Hematopoietic multipotent progenitor cell treated with erythropoietin and hydrocortisone succinate and interleukin-3 and kit ligand, for 6 days (in vitro differentiated cells): ENCODE data around the gene CISH.

ENCODE experiments used
- DNase-seq: peaks from one replicate; pipeline ENCODE4 v3.0.0-alpha.2; 2015

Gene CISH

GRCh38 chr3:50612234-50612882, 784 bp upstream of the CISH start:
- DNase-seq = peak; percentile 89

- no peak for DNase-seq
These were observed 546 bp downstream of the CISH start for GRCh38 chr3:50610992-50611463.

GRCh38 chr3:50610181-50610971, 1.2 kb downstream of the CISH start:
- peak; percentile 87 for DNase-seq

DNA sequence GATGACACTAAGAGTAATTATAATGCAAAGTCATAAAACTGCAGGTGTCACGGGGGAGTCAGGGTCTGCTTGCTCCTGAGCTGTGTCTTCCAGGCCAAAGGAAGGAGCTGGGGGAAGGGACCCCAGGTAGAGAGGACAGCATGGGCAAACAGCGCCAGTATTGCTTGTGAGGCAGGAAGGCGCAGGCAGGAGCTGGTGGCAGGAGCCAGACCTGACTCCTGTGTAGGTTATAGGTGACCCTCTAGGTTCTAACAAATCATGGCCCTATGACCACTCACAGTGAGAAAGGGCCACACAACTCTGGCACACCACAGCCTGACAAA, 1.9 kb downstream of the CISH start:
- no peak for DNase-seq

- no peak for DNase-seq
These were observed 2.4 kb downstream of the CISH start for GRCh38 chr3:50609071-50609762.

- no peak for DNase-seq
These were observed 3.3 kb downstream of the CISH start for GRCh38 chr3:50608278-50608677.

DNA sequence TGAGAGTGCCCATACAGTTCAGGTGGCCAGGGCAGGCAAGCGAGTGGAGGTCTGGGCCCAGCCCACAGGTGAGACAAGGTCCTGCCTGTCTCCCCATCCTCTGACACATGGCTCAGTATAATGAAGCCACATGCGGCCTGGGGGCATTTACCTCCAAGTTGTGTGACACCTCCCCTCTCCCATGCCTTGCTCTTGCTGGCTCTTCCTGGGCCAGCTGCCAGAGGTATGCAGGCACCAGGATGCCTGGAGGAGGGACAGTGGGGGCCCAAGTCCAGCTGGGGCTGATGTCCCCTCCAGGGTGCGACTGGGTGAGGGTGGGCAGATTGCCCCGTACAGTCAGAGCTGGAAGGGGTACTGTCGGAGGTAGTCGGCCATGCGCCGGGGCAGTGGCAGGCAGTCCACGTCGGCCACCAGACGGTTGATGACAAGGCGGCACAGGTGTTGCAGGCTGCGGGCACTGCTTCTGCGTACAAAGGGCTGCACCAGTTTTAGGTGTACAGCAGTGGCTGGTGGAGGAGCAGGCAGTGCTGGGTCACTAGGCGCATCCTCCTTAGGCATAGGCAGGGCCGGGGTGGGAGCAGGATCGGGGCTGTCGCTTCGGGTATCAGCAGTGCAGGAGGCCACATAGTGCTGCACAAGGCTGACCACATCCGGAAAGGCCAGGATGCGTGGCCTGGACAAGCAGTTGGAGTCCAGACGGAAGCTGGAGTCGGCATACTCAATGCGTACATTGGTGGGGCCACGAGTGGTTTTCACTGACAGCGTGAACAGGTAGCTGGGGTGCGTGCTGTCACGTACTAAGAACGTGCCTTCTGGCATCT, 4.1 kb downstream of the CISH start:
- DNase-seq = no peak

DNA sequence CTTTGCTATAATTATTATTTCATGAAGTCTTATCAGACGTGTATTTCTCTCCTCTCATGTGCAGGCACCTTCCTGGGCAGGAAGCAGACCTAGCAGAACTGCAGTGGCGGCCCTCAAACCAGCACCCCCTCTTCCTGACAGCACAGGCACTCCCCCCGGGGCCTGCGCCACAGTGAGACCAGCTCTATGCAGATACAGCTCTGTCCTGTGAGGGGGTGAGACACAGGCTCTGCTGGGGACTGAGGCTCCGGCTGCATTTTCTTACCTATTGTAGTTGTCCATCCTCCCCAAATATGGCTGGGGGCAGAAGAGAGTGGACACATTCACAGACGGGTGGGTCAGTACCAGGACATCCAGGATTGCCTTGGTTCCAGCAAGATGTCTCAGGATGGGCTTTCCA, 5.0 kb downstream of the CISH start:
- no peak for DNase-seq

DNA sequence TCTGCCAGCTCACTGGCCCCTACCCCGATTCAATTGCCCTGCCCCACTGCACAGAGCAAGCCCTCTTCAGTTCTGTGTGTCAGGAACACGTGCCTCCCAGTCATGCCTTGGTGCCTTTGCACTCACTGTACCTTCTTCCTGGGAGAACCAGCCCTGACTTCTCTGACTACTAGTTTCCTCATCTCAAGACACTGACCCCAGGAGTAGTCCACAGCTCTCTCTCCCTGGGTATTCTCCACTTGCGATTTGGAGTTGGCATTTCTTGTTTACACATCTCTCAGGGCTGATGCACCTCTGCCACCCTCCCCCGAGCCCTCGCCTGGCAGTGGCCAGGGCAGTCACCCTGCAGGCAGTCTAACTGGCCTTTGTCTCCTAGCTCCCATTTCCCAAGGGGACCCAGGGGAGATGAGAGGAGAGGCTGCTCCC, 5.7 kb downstream of the CISH start:
- peak; percentile 44 for DNase-seq

DNA sequence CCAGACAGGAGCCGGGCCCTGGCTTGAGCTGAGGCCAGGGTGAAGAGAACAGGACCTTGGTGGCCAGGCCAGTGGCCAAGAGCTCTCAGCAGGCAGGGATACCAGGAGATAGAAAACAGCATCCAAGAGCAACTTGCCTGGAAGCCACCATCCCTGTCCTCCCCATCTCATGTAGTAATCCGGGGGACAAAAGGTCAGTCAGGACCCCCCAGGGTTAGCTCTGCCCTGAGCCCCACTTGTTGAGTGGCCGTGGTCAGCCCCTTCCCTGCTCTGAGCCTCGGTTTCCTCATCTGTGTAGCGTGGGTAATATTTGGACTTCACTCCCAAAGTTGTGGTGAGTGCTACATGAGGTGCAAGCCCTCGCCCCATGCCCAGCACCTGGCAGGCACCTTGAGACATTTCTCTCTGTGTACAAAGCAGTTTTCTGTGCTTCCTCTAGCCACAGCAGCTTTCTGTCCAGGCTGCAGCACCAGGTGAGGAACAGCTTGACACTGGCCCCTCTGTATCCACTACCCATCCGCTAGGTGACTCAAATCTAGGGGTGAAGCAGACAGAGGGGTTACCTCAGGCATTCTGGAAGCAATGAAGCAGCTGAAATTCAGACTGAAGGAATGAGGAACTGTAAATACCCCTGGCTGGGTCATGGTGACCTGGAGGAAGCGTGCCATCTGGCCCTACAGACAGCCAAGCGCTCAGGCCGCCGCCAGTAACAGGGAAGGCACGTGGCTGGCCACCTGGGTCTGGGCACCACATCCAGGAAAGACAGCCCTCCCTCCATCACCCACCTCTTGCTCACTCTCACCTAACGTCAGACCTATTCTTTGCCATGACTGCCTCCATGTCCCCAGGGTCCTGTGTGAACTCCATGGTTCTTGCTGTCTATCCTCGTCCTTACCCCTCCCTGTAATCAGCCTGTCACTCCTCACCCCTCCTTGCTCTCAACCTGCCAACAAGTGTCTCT, 6.7 kb downstream of the CISH start:
- DNase-seq = peak; percentile 57

GRCh38 chr3:50604110-50604621, 7.4 kb downstream of the CISH start:
- DNase-seq = no peak

DNA sequence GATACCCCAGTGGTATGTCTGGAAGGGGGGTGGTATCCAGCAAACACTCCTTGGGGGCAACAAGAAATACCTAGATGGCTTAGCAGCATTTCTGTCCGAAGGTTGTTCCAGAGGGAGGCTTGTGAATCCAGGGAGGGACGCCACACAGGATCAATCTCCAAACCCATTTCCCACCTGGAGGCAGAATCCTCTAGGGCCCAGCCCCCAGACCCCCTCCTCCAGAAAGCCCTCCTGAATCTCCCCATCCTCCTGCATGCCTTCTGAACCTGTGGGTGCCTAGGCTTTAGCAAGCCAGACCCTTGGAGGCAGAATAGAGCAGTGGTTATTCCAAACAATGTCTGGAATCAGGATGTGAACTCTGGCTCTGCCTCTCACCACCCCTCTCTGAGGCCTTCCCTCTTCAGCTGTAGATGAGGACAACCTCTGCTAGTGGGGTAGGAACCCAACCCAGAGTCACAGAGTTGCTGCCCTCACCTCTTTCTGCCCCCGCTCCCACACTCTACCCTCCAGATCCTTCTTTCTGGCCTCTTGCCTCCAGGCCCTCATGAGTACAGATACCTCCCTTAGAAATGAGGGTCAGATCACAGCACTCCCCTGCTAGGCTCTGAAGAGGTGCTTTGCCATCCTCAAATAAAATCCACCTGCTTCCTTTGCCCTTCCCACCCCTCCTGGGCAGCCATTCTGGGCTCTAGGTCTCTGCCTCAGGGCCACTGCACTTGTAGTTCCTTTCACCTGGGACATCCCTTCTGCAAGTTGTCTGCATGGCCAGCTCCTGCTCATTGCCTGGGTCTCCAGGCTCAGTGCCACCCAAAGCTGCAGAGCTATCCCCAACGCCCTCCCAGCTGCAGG, 8.1 kb downstream of the CISH start:
- no peak for DNase-seq

GRCh38 chr3:50602595-50603191, 8.9 kb downstream of the CISH start:
- no peak for DNase-seq

DNA sequence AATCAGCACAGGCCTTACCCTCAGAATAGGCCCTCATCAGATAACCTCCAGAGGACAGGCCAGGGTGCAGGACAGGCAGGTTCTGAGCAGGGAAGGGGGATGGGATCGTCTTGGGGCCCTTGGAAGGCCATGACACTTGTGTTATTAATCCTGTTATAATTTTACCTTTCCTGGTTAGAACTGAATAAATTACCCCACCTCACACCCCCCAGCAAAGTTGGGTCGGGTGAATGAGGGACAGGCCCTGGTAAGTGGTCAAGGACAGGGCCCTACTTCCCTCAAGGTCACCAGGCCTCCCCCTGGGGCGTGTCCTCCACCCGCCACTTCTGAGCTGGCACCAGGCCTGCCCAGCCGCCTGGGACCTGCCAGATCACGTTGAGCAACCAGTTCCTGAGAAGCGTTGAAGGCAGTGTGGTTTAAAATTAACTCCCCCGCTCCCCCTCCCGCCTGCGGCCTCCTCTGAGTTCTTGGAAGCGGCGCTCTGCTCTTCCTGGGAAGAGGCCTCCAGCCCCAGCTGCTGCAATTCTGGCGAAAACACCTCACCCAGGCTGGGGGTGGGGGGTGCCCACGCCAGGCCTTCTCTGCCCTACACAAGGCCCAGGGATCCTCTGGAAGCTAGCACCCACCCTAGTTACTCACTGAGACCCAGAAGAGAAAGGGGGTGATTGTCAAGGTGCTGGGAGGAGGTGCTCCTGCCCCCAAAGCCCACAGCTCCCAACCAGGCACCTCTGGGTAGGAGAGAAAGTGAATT, 10.6 kb downstream of the CISH start:
- DNase-seq = peak; percentile 98

- peak; percentile 72 for DNase-seq
These were observed 11.3 kb downstream of the CISH start for GRCh38 chr3:50600141-50600753.

- DNase-seq = no peak
These were observed 11.9 kb downstream of the CISH start for GRCh38 chr3:50599716-50600118.

DNA sequence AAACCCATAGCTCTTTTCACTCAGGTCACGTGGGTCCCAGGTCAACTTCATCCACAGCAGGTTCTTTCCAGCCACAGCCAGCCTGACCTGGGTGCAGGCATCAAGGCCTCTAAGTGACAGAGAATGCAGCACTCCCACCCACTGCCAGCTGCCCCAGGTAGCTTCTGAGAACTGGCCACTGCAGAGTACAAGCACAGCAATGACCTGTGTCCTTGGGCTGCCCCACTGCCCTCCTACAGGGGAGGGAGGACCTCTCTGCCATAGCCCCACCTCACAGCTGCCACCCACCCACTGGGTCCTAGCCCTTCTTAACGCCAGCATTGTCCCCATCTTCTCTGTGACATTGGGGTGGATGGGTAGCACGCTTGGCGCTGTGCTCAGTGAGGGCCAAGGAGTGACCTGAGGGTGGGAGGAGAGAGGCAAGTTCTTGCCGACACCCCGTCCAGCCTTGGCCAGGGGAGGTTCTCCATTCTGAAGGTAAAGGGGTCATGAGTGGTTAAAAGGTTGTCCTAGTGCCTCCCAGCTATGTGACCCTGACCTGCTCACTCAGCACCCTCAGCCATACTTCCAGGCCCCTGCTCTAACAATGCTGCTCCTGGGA, 12.4 kb downstream of the CISH start:
- no peak for DNase-seq

DNA sequence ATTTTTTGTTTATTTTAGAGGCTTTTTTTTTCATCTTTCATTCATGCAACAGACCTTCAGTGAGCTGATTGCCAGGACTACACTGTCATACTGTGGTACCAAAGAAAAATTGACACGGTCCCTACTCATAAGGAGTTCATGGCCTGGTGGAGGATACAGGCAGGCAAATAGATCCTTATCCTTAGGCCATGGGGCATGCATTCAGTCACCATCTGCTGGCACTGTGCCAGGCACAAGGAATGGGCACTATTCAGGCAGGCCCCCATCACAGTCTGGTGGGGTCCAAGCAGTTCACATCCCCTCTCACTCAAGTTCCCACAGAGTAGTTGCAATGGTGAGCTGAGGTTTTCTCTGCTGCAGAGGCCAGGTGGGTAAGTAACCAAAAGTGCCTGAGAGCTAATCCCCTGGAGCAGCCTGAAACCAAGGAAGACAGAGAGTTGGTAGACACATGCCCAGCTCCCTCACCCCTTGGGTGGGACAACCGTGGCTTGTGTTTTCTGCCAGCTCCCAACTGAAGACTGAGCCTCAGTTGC, 17.3 kb downstream of the CISH start:
- DNase-seq = peak; percentile 52
